GM18508 (cell line): ENCODE data around the gene ERC2.

ENCODE experiments used
- ATAC-seq: cut with Tn5 transposase; IDR thresholded peaks from one replicate; pipeline ENCODE4 v1.9.1; 2021; ENCODE audit warnings: moderate number of reproducible peaks; ENCODE audit not compliant: insufficient read depth, unreplicated experiment

Gene ERC2

GRCh38 chr3:55678546-55679216 is 789.6 kb downstream of the ERC2 start:
- ATAC-seq = no peak

- ATAC-seq = no peak
Observed at GRCh38 chr3:55676643-55677042, 791.6 kb downstream of the ERC2 start.

- peak; percentile 98 for ATAC-seq
Observed at GRCh38 chr3:55675478-55675877, 792.8 kb downstream of the ERC2 start.

GRCh38 chr3:55673764-55674163 is 794.5 kb downstream of the ERC2 start:
- ATAC-seq = no peak

GRCh38 chr3:55669133-55669532 is 799.1 kb downstream of the ERC2 start:
- ATAC-seq = no peak

GRCh38 chr3:55668359-55668758 is 799.9 kb downstream of the ERC2 start:
- ATAC-seq = no peak

GRCh38 chr3:55664387-55664786 is 803.9 kb downstream of the ERC2 start:
- ATAC-seq = no peak

- ATAC-seq = no peak
Observed at GRCh38 chr3:55662683-55663082, 805.6 kb downstream of the ERC2 start.

GRCh38 chr3:55661571-55661970 is 806.7 kb downstream of the ERC2 start:
- ATAC-seq = no peak

- ATAC-seq = no peak
Observed at GRCh38 chr3:55661141-55661540, 807.1 kb downstream of the ERC2 start.

- no peak for ATAC-seq
Observed at GRCh38 chr3:55660642-55661041, 807.6 kb downstream of the ERC2 start.

GRCh38 chr3:55659701-55660100 is 808.6 kb downstream of the ERC2 start:
- ATAC-seq = no peak

GRCh38 chr3:55658690-55659562 is 809.3 kb downstream of the ERC2 start:
- ATAC-seq = no peak

- no peak for ATAC-seq
Observed at GRCh38 chr3:55658270-55658669, 810.0 kb downstream of the ERC2 start.

- ATAC-seq = no peak
Observed at GRCh38 chr3:55655544-55655943, 812.7 kb downstream of the ERC2 start.

GRCh38 chr3:55654123-55654760 is 814.0 kb downstream of the ERC2 start:
- peak; percentile 82 for ATAC-seq

- no peak for ATAC-seq
Observed at GRCh38 chr3:55651011-55651410, 817.3 kb downstream of the ERC2 start.

- ATAC-seq = no peak
Observed at GRCh38 chr3:55650011-55650410, 818.3 kb downstream of the ERC2 start.

GRCh38 chr3:55649554-55649953 is 818.7 kb downstream of the ERC2 start:
- no peak for ATAC-seq

- ATAC-seq = no peak
Observed at GRCh38 chr3:55648591-55649318, 819.5 kb downstream of the ERC2 start.

GRCh38 chr3:55647670-55648069 is 820.6 kb downstream of the ERC2 start:
- no peak for ATAC-seq
